IMR-90 (cell line): Measurements from ENCODE around the gene PSMB4. TPM values are rescaled to one million over a fixed set of nuclear protein-coding genes. Genes with fewer than 3 reads are reported as not detected.
A peak's percentile ranks its signal among the peaks of the same experiment; 100 is the strongest.

Experiments used
- ATAC-seq: fragments of 200-7000 bp; cut with Tn5 transposase; 2 replicates; pipeline ENCODE4 v1.9.1; 2020; ENCODE audit warnings: low read depth, mild to moderate bottlenecking, moderate library complexity
- BruUV-seq: library from RNA; stranded (reverse); fragments of 400-500 nt; replicated peaks from 2 replicates; lab custom pipeline; 2021; lab: Mats Ljungman, UMichigan
- CTCF ChIA-PET: fragments of 300-600 bp; formaldehyde crosslinking; extraction: SDS; loops from one replicate; lab custom pipeline; 2021; ENCODE audit warnings: antibody characterized with exemption; lab: Yijun Ruan, JAX
- POLR2A ChIA-PET: fragments of 300-600 bp; sonication (Branson Sonifier 250); formaldehyde crosslinking; loops from one replicate; lab custom pipeline; 2022; ENCODE audit warnings: antibody characterized with exemption; ENCODE audit not compliant: unreplicated experiment; lab: Charles Lee
- DNase-seq: peaks from one replicate; pipeline ENCODE4 v3.0.0; 2013
- H2AFZ ChIP-seq: replicated peaks from 2 replicates; pipeline ENCODE3; 2013; ENCODE audit warnings: low read length, mild to moderate bottlenecking; ENCODE audit not compliant: poor library complexity
- H2AK5ac ChIP-seq: 2 replicates; pipeline ENCODE4 v1.6.1; 2013; ENCODE audit warnings: low read depth, low read length, inconsistent platforms
- H2AK9ac ChIP-seq: replicated peaks from 2 replicates; pipeline ENCODE3; 2013; ENCODE audit warnings: mild to moderate bottlenecking, low read depth, low read length, moderate library complexity; ENCODE audit not compliant: poor library complexity
- H2BK120ac ChIP-seq: 2 replicates; pipeline ENCODE4 v1.6.1; 2013; ENCODE audit warnings: low read depth, low read length, inconsistent platforms
- H2BK15ac ChIP-seq: 3 replicates; pipeline ENCODE4 v1.6.1; 2013; ENCODE audit warnings: low read depth, low read length, inconsistent platforms
- H2BK20ac ChIP-seq: 2 replicates; pipeline ENCODE4 v1.6.1; 2013; ENCODE audit warnings: low read depth, mild to moderate bottlenecking, inconsistent platforms, low read length, moderate library complexity
- H2BK5ac ChIP-seq: 2 replicates; pipeline ENCODE4 v1.6.1; 2013; ENCODE audit warnings: mild to moderate bottlenecking, low read depth, low read length, inconsistent platforms; ENCODE audit not compliant: poor library complexity, severe bottlenecking
- H3K14ac ChIP-seq: replicated peaks from 2 replicates; pipeline ENCODE4 v1.6.1; 2013; ENCODE audit warnings: low read depth, low read length, inconsistent platforms
- H3K18ac ChIP-seq: 2 replicates; pipeline ENCODE4 v1.6.1; 2013; ENCODE audit warnings: low read depth, low read length, control low read depth
- H3K23ac ChIP-seq: 2 replicates; pipeline ENCODE4 v1.6.1; 2013; ENCODE audit warnings: low read depth, low read length, inconsistent platforms
- H3K27ac ChIP-seq: 2 replicates; pipeline ENCODE4 v1.5.1; 2013; ENCODE audit warnings: mild to moderate bottlenecking, control low read depth, low read length; ENCODE audit not compliant: insufficient read depth
- H3K27me3 ChIP-seq: 2 replicates; pipeline ENCODE4 v1.6.1; 2013; ENCODE audit warnings: low read length; ENCODE audit not compliant: control insufficient read depth, insufficient read depth
- H3K36me3 ChIP-seq: 2 replicates; pipeline ENCODE4 v1.6.1; 2013; ENCODE audit warnings: low read length, mixed read lengths; ENCODE audit not compliant: control insufficient read depth, insufficient read depth
- H3K4ac ChIP-seq: 2 replicates; pipeline ENCODE4 v1.6.1; 2013; ENCODE audit warnings: low read depth, low read length, inconsistent platforms
- H3K4me1 ChIP-seq: 2 replicates; pipeline ENCODE4 v1.6.1; 2013; ENCODE audit warnings: low read length, mixed read lengths; ENCODE audit not compliant: control insufficient read depth, insufficient read depth
- H3K4me2 ChIP-seq: 2 replicates; pipeline ENCODE4 v1.6.1; 2013; ENCODE audit warnings: low read depth, mild to moderate bottlenecking, control low read depth, low read length, moderate library complexity
- H3K4me3 ChIP-seq: 2 replicates; pipeline ENCODE4 v1.5.1; 2013; ENCODE audit warnings: low read depth, mild to moderate bottlenecking, control low read depth, low read length, moderate library complexity; ENCODE audit not compliant: insufficient read depth
- H3K56ac ChIP-seq: 2 replicates; pipeline ENCODE4 v1.6.1; 2013; ENCODE audit warnings: low read length, inconsistent platforms; ENCODE audit not compliant: insufficient read depth; ENCODE audit errors: extremely low read depth
- H3K79me1 ChIP-seq, 2 experiments: 2 replicates each; pipeline ENCODE4 v1.6.1; 2013; ENCODE audit warnings: low read length in 2 of 2, inconsistent platforms in 1 of 2, low read depth in 1 of 2
- H3K9ac ChIP-seq: 2 replicates; pipeline ENCODE4 v1.6.1; 2013; ENCODE audit warnings: low read depth, low read length, control low read depth
- H3K9me1 ChIP-seq: 2 replicates; pipeline ENCODE4 v1.6.1; 2013; ENCODE audit warnings: low read length, inconsistent platforms; ENCODE audit not compliant: insufficient read depth
- H3K9me3 ChIP-seq: 2 replicates; pipeline ENCODE4 v1.6.1; 2013; ENCODE audit warnings: low read length; ENCODE audit not compliant: control insufficient read depth, insufficient read depth
- H4K20me1 ChIP-seq: 2 replicates; pipeline ENCODE4 v1.6.1; 2013; ENCODE audit warnings: low read length, inconsistent platforms; ENCODE audit not compliant: insufficient read depth
- H4K5ac ChIP-seq: 2 replicates; pipeline ENCODE4 v1.6.1; 2013; ENCODE audit warnings: mild to moderate bottlenecking, low read depth, low read length, control low read depth
- H4K8ac ChIP-seq, 2 experiments: 2 replicates each; pipeline ENCODE4 v1.6.1; 2013; ENCODE audit warnings: low read depth in 2 of 2, low read length in 2 of 2, control low read depth in 1 of 2, inconsistent platforms in 1 of 2
- H4K91ac ChIP-seq: 2 replicates; pipeline ENCODE4 v1.6.1; 2013; ENCODE audit warnings: low read depth, low read length, inconsistent platforms; ENCODE audit not compliant: insufficient read depth
- ELK1 ChIP-seq: fragments of 150-350 bp; IDR thresholded peaks from 2 replicates; pipeline ENCODE4 v1.6.1; 2016; ENCODE audit warnings: low read depth, mild to moderate bottlenecking, low read length, moderate library complexity, borderline replicate concordance
- FOS ChIP-seq: fragments of 150-350 bp; IDR thresholded peaks from 2 replicates; pipeline ENCODE4 v1.6.1; 2016; ENCODE audit warnings: low read depth, low read length
- MAFK ChIP-seq: IDR thresholded peaks from 2 replicates; pipeline ENCODE4 v1.6.1; 2012; ENCODE audit warnings: low read depth, low read length, improper control_type of control experiment
- MAZ ChIP-seq: IDR thresholded peaks from 2 replicates; pipeline ENCODE4 v1.6.1; 2012; ENCODE audit warnings: low read depth, mild to moderate bottlenecking, low read length, improper control_type of control experiment, moderate library complexity, borderline replicate concordance
- MXI1 ChIP-seq: IDR thresholded peaks from 2 replicates; pipeline ENCODE4 v1.6.1; 2012; ENCODE audit warnings: low read depth, mild to moderate bottlenecking, low read length, moderate library complexity, borderline replicate concordance
- POLR2A ChIP-seq: IDR thresholded peaks from 2 replicates; pipeline ENCODE4 v1.6.1; 2012; ENCODE audit warnings: mild to moderate bottlenecking, low read depth, low read length
- RFX5 ChIP-seq: IDR thresholded peaks from 2 replicates; pipeline ENCODE4 v1.8.0; 2012; ENCODE audit warnings: low read depth, mild to moderate bottlenecking, low read length, moderate library complexity
- SMC3 ChIP-seq: fragments of 150-350 bp; IDR thresholded peaks from 2 replicates; pipeline ENCODE4 v1.6.1; 2016; ENCODE audit warnings: low read depth, mild to moderate bottlenecking, antibody characterized with exemption, low read length, moderate library complexity
- WGBS, 2 experiments: methylation state at CpG; one replicate each; pipeline versions ENCODE4 v1.1.5 to v1.1.7; 2013; ENCODE audit warnings: missing lambda C conversion rate in 2 of 2; ENCODE audit not compliant: insufficient read length in 1 of 2; ENCODE audit errors: extremely low coverage in 2 of 2; 5-methylcytosine and 5-hydroxymethylcytosine counted together
- dilution Hi-C: fragments of 300-500 bp; cut with HindIII; formaldehyde crosslinking; loops from one replicate; pipeline ENCODE4 v1.14.3; 2018; ENCODE audit warnings: low sequenced_read_pairs; ENCODE audit not compliant: unreplicated experiment
- in situ Hi-C: fragments of 300-500 bp; cut with MboI; formaldehyde crosslinking; loops from 3 replicates; pipeline ENCODE4 v1.14.3; 2019; ENCODE audit warnings: low sequenced_read_pairs, inconsistent platforms, mixed read lengths
- intact Hi-C: fragments of 100-400 bp; cut with micrococcal nuclease; formaldehyde crosslinking; loops from 2 replicates; pipeline ENCODE4 v1.10.0; 2022
- polyA plus RNA-seq, 3 experiments: library from polyadenylated mRNA; depleted of rRNA; stranded (reverse); fragments of >200 nt; gene quantifications; 2 replicates each; pipeline ENCODE4 v1.2.3, GENCODE V29; 2012; ENCODE audit warnings: low replicate concordance in 1 of 3
- total RNA-seq: library from RNA; depleted of rRNA; stranded (reverse); fragments of >200 nt; gene quantifications from 2 replicates; pipeline ENCODE4 v1.2.3, GENCODE V29; 2012
- TF ChIP-seq, protein P1 (sequence below): fragments of 150-350 bp; IDR thresholded peaks from 2 replicates; pipeline ENCODE4 v1.6.1; 2017; ENCODE audit warnings: mild to moderate bottlenecking, antibody characterized with exemption, low read length, low read depth

Gene PSMB4
- total and polyA plus RNA-seq, 2 of the 4 experiments (the other 2 are of a cell fraction): 457 to 565 TPM

- no peak overlapping the region for H3K27ac ChIP-seq
- H4K91ac ChIP-seq: no peak overlapping the region
- H3K18ac ChIP-seq: no peak overlapping the region
- ATAC-seq (no peak), DNase-seq (peak; percentile 35)
- no peak overlapping the region for H3K4ac ChIP-seq
- peaks cover 0 to 10% of the 10 kb centered on the region in 2 experiments; a peak in 1 of 4 replicates for H3K79me1 ChIP-seq
- H2AK5ac ChIP-seq: no peak overlapping the region
- no CpG with 5 or more reads among the region's 8 CpGs for WGBS, 2 experiments
- H3K9me3 ChIP-seq: peaks cover under 1% of the 10 kb centered on the region; the same call in 1 of the 2 replicates
- no peaks in the 10 kb centered on the region for H4K20me1 ChIP-seq
- no peak overlapping the region for H4K8ac ChIP-seq
- intact Hi-C loops: no loop called here
- H2BK20ac ChIP-seq: no peak overlapping the region
- H2BK5ac ChIP-seq: no peak overlapping the region
- no peak for TF ChIP-seq MAZ
- TF ChIP-seq, protein P1, sequence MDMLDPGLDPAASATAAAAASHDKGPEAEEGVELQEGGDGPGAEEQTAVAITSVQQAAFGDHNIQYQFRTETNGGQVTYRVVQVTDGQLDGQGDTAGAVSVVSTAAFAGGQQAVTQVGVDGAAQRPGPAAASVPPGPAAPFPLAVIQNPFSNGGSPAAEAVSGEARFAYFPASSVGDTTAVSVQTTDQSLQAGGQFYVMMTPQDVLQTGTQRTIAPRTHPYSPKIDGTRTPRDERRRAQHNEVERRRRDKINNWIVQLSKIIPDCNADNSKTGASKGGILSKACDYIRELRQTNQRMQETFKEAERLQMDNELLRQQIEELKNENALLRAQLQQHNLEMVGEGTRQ: no peak
- TF ChIP-seq POLR2A: no peak
- no peak for TF ChIP-seq SMC3
- no peak for TF ChIP-seq ELK1
- no peak for TF ChIP-seq MAFK
- no peak for TF ChIP-seq FOS
- TF ChIP-seq MXI1: no peak
- no peak for TF ChIP-seq RFX5
- peaks cover 36% of the 10 kb centered on the region for H3K36me3 ChIP-seq
- ChIA-PET POLR2A (no interaction called here), CTCF (interaction anchor here (0.6 to 1.3 kb wide), 2 partner anchors 27 to 51 kb away, joined by 4 read pairs; no protein-coding TSS in a partner anchor)
- H3K4me1 ChIP-seq: peaks cover 14% of the 10 kb centered on the region
- H2AFZ ChIP-seq: no peak overlapping the region
- H2BK15ac ChIP-seq: no peak overlapping the region
- no peaks in the 10 kb centered on the region for H3K27me3 ChIP-seq
- peaks cover 9% of the 10 kb centered on the region; the same call in 1 of the 2 replicates for H3K9me1 ChIP-seq
- no peak overlapping the region for H3K23ac ChIP-seq
- no peak overlapping the region for H3K56ac ChIP-seq
- no peak overlapping the region for H3K4me3 ChIP-seq
- dilution Hi-C loops: no loop called here
- H3K4me2 ChIP-seq: no peak overlapping the region
- H2AK9ac ChIP-seq: peak overlapping the region; percentile 7
- no peak overlapping the region for H2BK120ac ChIP-seq
- in situ Hi-C loops: no loop called here
- no peak overlapping the region for H4K5ac ChIP-seq
- no peak overlapping the region for H3K14ac ChIP-seq
- H3K9ac ChIP-seq: no peak overlapping the region
- BruUV-seq: no TSS peak
Measured at GRCh38 chr1:151367658-151368392, 31.5 kb upstream of the PSMB4 start.
